Effector memory CD8-positive, alpha-beta T cell (primary cell): ENCODE measurements around the gene SLC16A9.
"Not testable (repeated sequence)": the region's sequence is repeated elsewhere in the genome, so short reads cannot be mapped to it uniquely, and the experiment has no call there.

ENCODE experiments used
- ATAC-seq: fragments of 150-1000 bp; cut with Tn5 transposase; replicated peaks from 2 replicates; pipeline ENCODE4 v1.10.0; 2021; ENCODE audit warnings: mild to moderate bottlenecking, moderate library complexity
- DNase-seq, 3 experiments: peaks; one replicate each; pipeline ENCODE4 v3.0.0; 2021
- H3K27ac Mint-ChIP-seq, 2 donors: one replicate each; pipeline ENCODE4 v1.8.0; 2022; ENCODE audit warnings: mild to moderate bottlenecking in 2 of 2, mixed read lengths in 2 of 2, moderate library complexity in 2 of 2
- H3K27me3 Mint-ChIP-seq, 2 donors: one replicate each; pipeline ENCODE4 v1.8.0; 2022; ENCODE audit warnings: mixed read lengths in 2 of 2
- H3K36me3 Mint-ChIP-seq: one replicate; pipeline ENCODE4 v1.8.0; 2022; ENCODE audit warnings: mild to moderate bottlenecking, moderate library complexity, mixed read lengths; ENCODE audit not compliant: insufficient read depth
- H3K4me1 Mint-ChIP-seq, 2 donors: one replicate each; pipeline ENCODE4 v1.8.0; 2022; ENCODE audit warnings: low read depth in 2 of 2, mixed read lengths in 2 of 2
- H3K4me3 Mint-ChIP-seq, 2 donors: one replicate each; pipeline ENCODE4 v1.8.0; 2022; ENCODE audit warnings: mild to moderate bottlenecking in 2 of 2, mixed read lengths in 2 of 2, moderate library complexity in 2 of 2
- H3K9me3 Mint-ChIP-seq, 2 donors: one replicate each; pipeline ENCODE4 v1.8.0; 2022; ENCODE audit warnings: mixed read lengths in 2 of 2

SLC16A9 gene

GRCh38 chr10:59649606-59650346, 59.9 kb downstream of the SLC16A9 start:
- Mint-ChIP-seq H3K4me1 (peaks cover 0 to 6% of the 10 kb centered on the region in 2 donors), H3K36me3 (peaks cover 3% of the 10 kb centered on the region), H3K4me3 (no peak overlapping the region), H3K9me3 (peaks cover 2 to 12% of the 10 kb centered on the region in 2 donors), H3K27me3 (peaks cover 5 to 16% of the 10 kb centered on the region in 2 donors), H3K27ac (no peak overlapping the region)
- ATAC-seq (no peak), DNase-seq (no peak)

DNA sequence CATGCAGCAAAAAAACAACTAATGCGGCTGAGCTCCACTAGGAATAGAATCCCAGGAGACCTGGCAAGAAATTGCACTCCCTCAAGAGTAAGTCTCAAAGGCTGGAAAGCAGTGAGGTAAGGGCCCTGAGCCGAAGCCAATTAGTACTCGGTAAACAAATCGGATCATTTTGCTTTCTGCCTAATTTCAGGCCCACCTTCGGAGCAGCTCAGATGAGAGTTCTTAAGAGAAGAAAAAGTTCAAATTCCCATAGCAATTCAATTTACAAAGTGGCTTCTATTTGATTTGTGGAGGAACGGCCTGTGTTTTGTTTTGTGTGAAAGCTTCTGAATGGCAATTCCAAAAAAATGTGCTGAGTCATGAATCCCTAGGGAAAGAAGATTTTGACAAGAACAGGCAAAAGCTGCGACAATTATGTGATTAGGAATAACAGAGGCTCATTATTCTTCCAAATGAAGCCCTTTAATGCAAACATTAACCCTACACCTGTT, 60.9 kb downstream of the SLC16A9 start:
- Mint-ChIP-seq H3K27me3 (peaks cover 5 to 16% of the 10 kb centered on the region in 2 donors), H3K9me3 (peaks cover 3 to 14% of the 10 kb centered on the region in 2 donors), H3K27ac (no peak overlapping the region), H3K36me3 (peaks cover 3% of the 10 kb centered on the region), H3K4me3 (no peak overlapping the region), H3K4me1 (no peaks in the 10 kb centered on the region)
- DNase-seq: no peak
- no peak for ATAC-seq

GRCh38 chr10:59644841-59645240, 64.8 kb downstream of the SLC16A9 start:
- Mint-ChIP-seq H3K4me1 (no peaks in the 10 kb centered on the region), H3K9me3 (peaks cover 3 to 14% of the 10 kb centered on the region in 2 donors), H3K4me3 (no peak overlapping the region), H3K27ac (no peak overlapping the region), H3K36me3 (peaks cover 3% of the 10 kb centered on the region), H3K27me3 (peaks cover 5 to 10% of the 10 kb centered on the region in 2 donors)
- DNase-seq (no peak), ATAC-seq (no peak)

DNA sequence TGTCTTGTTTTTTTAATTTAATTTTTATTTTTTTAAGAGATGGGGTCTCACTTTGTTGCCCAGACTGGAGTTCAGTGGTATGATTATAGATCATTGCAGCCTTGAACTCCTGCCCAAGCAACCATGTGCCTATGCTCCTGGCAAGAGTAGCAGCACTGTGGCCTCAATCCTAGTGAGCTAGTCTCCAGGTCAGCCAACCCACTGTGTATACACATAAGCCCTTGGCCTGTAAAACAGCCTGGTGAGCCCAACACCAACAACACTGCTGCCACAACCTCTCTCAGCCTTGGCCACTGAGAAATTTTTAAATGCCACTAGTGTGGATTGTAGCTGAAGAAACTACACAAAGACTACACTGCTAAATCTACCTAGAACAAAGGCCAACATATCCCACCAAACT, 68.0 kb downstream of the SLC16A9 start:
- H3K27ac Mint-ChIP-seq, H3K4me1 Mint-ChIP-seq, H3K27me3 Mint-ChIP-seq, H3K4me3 Mint-ChIP-seq, ATAC-seq, DNase-seq, H3K36me3 Mint-ChIP-seq: not testable (repeated sequence)
- peaks cover 3 to 14% of the 10 kb centered on the region in 2 donors for H3K9me3 Mint-ChIP-seq

GRCh38 chr10:59635502-59636290, 74.0 kb downstream of the SLC16A9 start:
- no peak overlapping the region for H3K27ac Mint-ChIP-seq
- no peak overlapping the region for H3K4me3 Mint-ChIP-seq
- ATAC-seq (no peak), DNase-seq (no peak)
- H3K9me3 Mint-ChIP-seq: no peaks in the 10 kb centered on the region
- H3K36me3 Mint-ChIP-seq: no peaks in the 10 kb centered on the region
- H3K27me3 Mint-ChIP-seq: peaks cover 0 to 21% of the 10 kb centered on the region in 2 donors
- H3K4me1 Mint-ChIP-seq: no peaks in the 10 kb centered on the region

- Mint-ChIP-seq H3K9me3 (no peaks in the 10 kb centered on the region), H3K36me3 (no peaks in the 10 kb centered on the region), H3K27ac (no peak overlapping the region), H3K4me1 (no peaks in the 10 kb centered on the region), H3K4me3 (no peak overlapping the region), H3K27me3 (peaks cover 0 to 21% of the 10 kb centered on the region in 2 donors)
- ATAC-seq: no peak
- no peak for DNase-seq
Measured at GRCh38 chr10:59634102-59634501, 75.5 kb downstream of the SLC16A9 start.

GRCh38 chr10:59633063-59633462, 76.6 kb downstream of the SLC16A9 start:
- no peak for ATAC-seq
- Mint-ChIP-seq H3K27me3 (peaks cover 8 to 21% of the 10 kb centered on the region in 2 donors), H3K36me3 (no peaks in the 10 kb centered on the region), H3K27ac (no peak overlapping the region), H3K4me1 (no peaks in the 10 kb centered on the region), H3K4me3 (no peak overlapping the region), H3K9me3 (no peaks in the 10 kb centered on the region)
- no peak for DNase-seq

DNA sequence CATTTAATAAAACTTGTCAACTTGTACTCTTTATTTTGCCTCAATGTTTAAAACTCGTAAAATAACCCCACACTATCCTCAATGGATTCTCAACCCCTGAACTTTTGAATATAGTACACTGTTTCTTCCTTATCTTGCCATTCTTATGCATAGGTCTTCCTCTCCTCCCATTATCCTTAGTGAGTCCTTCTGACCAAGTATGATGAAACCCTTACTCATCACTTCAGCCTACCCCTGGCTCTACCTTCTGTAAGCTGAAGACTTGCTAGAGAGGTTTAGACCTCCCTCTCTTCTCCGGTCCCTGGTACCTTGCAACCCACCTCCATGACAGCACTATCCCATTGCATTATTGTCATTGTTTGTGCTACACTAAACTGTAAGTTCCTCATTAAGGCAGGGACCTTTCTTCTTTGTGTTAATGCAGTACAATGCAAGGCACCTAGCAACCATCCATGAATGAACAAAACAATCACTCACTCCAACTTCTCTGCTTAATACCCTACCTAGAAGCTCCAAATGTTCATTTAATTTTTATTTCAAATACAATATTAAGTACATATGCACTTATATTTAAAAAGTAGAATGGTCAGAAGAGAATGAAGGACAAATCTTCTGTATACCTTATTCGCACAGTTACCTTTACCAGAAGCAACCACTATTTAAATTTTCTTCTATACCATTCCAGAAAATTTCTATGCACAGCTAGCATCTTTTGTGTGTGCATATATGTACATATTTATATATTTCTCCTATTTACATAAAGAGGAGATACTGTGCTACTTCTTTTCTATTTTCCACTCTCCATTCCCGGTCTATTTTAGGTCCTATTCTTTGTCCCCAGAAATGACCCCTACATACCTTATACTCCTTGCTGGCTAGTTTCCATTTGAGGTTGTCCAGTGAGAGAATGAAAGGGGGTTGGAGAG, 77.5 kb downstream of the SLC16A9 start:
- Mint-ChIP-seq H3K4me1 (no peaks in the 10 kb centered on the region), H3K27ac (no peak overlapping the region), H3K4me3 (no peak overlapping the region), H3K27me3 (peaks cover 8 to 25% of the 10 kb centered on the region in 2 donors), H3K36me3 (no peaks in the 10 kb centered on the region), H3K9me3 (no peaks in the 10 kb centered on the region)
- ATAC-seq (no peak), DNase-seq (no peak)

DNA sequence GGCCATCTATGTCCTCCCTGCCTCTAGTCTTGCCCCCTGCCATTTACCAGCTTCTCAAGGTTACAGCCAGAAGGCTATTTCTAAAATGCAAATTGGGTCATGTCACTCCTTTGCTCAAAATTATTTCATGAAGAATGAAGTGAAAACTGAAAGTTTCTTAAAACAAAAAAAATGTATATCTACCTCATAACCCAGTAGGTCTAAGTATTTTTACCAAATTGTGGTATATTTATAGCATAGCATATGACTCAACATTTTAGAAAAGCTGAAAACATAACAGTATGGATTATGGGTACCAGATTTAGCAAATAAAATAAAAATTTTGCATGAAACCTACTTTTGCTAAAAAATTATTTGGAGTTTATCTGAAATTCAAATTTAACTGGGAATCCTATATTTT, 78.4 kb downstream of the SLC16A9 start:
- Mint-ChIP-seq H3K27ac (no peak overlapping the region), H3K4me3 (no peak overlapping the region), H3K4me1 (no peaks in the 10 kb centered on the region), H3K27me3 (peaks cover 8 to 19% of the 10 kb centered on the region in 2 donors), H3K9me3 (no peaks in the 10 kb centered on the region), H3K36me3 (no peaks in the 10 kb centered on the region)
- DNase-seq (no peak), ATAC-seq (no peak)

DNA sequence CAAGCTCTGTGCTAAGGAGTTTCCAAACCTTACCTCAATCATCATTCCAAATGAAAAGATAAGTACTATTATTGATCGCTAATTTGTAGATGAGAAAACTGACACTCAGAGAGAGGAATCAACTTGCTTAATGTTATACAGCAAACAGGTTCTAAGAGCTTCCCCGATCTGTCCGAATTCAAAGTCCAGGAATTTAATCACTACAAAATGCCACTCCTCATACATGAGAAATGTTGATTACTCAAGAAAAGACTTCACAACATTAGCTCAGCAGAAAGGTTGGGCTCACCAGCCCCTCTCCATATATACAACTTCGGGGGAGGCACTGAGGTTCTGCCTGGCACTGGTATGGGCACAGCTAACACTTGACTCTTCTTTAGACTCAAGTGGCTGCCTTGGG, 80.7 kb downstream of the SLC16A9 start:
- H3K36me3 Mint-ChIP-seq: no peaks in the 10 kb centered on the region
- peaks cover 6 to 8% of the 10 kb centered on the region in 2 donors for H3K27me3 Mint-ChIP-seq
- H3K9me3 Mint-ChIP-seq: no peaks in the 10 kb centered on the region
- ATAC-seq (no peak), DNase-seq (no peak)
- peaks cover 0 to 2% of the 10 kb centered on the region in 2 donors for H3K4me1 Mint-ChIP-seq
- H3K4me3 Mint-ChIP-seq: no peak overlapping the region
- no peak overlapping the region for H3K27ac Mint-ChIP-seq

DNA sequence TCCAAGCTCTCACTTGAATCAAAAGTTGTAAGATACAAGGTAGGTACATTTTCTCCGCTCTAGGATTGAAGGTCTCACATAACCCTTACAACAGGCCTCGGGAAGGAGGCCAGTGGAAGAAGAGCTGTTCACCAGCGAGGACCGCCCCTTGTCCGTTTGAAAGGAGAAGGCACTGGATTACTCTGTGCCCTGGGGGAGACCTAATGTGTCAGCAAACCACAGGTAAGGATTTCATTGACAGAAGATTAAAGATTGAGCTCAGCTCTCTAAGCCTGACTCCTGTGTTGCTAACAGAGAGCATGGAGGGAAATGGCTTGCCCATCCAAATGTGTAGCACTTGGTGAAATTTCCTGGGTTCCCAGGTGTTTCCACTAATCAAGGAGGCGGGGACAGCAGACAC, 81.2 kb downstream of the SLC16A9 start:
- Mint-ChIP-seq H3K27ac (no peak overlapping the region), H3K4me3 (no peak overlapping the region), H3K27me3 (peaks cover 6 to 8% of the 10 kb centered on the region in 2 donors), H3K4me1 (peaks cover 0 to 2% of the 10 kb centered on the region in 2 donors), H3K36me3 (no peaks in the 10 kb centered on the region), H3K9me3 (no peaks in the 10 kb centered on the region)
- ATAC-seq: no peak
- DNase-seq: no peak

DNA sequence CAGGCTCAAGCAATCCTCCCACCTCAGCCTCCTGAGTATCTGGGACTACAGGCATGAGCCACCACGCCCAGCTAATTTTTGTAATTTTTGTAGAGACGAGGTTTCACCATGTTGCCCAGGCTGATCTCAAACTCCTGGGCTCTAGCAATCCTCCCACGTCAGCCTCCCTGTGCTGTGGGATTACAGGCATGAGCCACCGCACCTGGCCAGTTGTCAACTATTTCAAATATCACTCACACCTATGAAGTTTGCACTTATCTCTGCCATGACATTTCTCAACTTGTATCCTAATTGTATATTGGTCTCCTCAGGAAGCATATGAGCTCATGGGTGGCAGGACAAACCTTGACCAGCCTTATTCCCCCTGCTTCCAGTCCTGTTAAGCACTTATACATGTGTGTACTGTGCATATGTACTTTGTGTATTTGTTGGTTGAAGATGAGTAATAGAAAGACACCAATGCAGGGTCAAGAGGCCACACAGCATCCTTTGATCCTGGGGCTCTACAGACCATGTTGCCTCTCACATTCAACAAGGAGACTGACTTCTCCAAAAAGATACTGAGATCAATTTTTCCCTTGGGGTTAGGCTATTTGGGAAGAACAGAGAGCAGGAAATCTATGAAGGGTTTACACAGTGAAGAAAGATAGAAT, 82.2 kb downstream of the SLC16A9 start:
- ATAC-seq (no peak), DNase-seq (no peak)
- Mint-ChIP-seq H3K9me3 (no peaks in the 10 kb centered on the region), H3K27ac (peak overlapping the region in 1 of 2 donors; percentile 67), H3K4me1 (peaks cover 0 to 2% of the 10 kb centered on the region in 2 donors), H3K27me3 (peaks cover 6 to 8% of the 10 kb centered on the region in 2 donors), H3K36me3 (no peaks in the 10 kb centered on the region), H3K4me3 (no peak overlapping the region)

DNA sequence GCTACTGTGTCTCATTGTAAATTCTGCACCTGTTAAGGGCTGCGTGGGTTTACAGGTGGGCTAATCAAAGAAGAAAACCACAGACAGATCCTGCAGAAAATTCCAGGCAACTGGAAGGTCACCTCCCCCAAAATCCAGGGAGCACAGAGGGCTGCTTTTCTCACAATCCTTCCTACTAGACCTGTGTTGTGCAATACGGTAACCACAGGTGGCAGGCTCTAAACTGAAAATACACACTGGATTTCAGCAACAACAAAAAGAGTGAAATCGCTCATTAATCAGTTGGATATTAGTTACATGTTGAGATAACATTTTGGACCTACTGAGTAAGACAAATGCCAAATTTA, 83.2 kb downstream of the SLC16A9 start:
- no peaks in the 10 kb centered on the region for H3K9me3 Mint-ChIP-seq
- no peaks in the 10 kb centered on the region for H3K36me3 Mint-ChIP-seq
- DNase-seq (no peak), ATAC-seq (no peak)
- peaks cover 6 to 8% of the 10 kb centered on the region in 2 donors for H3K27me3 Mint-ChIP-seq
- H3K4me3 Mint-ChIP-seq: no peak overlapping the region
- H3K27ac Mint-ChIP-seq: no peak overlapping the region
- peaks cover 0 to 2% of the 10 kb centered on the region in 2 donors for H3K4me1 Mint-ChIP-seq
